ENCODE measurements around the gene MTCL1.

- TF ChIP-seq CTCF (IDR thresholded peaks at IDR 0.05) (no peak), POLR2A (IDR thresholded peaks at IDR 0.05) (no peak)
Measured at GRCh38 chr18:8801263-8801901, 96.0 kb downstream of the MTCL1 start.

Data from right lobe of liver (tissue), 4 donors.